HuH-7.5 (cell line): ENCODE results near the gene CSPG4.
A peak's percentile ranks its signal among the peaks of the same experiment; 100 is the strongest.
"Not testable (repeated sequence)": the region's sequence is repeated elsewhere in the genome, so short reads cannot be mapped to it uniquely, and the experiment has no call there.

Source experiments
- DNase-seq: peaks from one replicate; pipeline ENCODE4 v3.0.0; 2011; ENCODE audit warnings: low spot score

Gene CSPG4

DNA sequence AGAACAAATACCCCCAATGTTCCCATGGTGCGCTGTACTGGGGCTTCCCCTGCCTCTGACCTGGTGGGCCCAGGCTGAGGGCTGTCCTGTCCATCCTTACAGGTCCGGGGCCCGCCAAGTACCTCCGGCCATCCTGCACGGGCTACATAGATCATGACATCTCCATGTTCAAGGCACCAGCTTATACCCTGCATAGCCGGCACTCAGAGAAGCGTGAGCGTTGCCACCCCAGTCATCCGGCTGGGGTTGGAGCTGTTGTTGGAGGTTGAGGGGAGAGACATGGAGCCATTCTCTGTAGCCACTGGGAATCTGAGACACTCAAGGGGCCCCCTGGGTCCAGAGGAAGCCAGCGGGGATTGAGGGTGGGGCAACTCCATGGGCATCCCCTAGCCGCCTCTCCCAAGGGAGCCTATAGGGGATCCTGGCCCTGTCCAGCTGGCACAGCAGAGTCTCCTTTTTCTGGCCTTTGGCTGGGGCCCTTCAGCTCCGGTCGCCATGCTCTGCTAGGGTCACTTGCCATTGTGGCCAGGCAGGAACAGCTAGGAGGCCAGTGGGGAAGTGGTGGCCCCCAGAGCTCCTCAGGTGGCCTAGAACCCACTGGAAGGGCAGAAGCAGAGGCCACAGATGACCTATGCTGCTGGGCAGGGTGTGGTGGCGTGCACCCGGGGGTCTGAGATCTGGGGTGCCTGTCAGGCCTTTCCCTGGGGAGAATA, 12.5 kb upstream of the CSPG4 start:
- no peak for DNase-seq

DNA sequence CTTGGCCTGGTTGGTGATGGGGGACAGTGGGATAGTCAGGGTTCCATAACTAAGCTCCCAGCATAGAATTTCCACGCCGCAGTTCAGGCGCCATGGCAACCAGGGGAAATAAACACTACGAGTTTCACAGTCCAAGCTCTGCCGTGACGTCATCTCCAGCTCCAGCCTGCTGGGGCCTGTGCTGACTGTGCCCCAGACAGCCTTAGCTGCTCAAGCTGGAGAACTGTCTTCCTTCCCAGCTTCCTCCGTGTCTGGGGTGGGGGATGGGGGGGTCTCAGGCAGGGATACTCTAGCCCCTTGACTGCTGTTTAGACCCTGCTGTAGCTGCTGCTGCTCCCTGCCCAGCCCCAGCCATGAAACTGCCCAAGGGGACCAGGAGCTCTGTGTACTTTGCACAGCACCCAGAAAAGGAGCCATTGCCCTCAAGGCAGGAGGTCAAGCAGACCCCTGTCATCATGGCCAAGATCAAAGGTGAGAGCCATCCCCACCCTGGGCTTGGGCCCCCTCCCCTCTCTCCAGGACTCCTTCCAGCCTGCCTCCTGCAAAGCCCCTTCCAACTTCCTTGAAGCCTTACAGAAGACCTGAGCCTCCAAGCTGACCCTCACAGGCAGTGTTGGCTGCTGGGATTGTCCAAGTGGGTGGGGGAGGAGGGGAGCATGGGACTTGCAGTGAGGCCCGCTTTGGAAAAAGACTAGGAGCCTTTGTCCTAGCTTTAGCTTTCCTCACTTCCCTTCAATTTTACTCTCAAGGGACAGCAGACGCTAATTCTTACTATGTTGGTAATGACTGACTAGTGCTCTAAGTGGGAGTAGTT, 11.4 kb upstream of the CSPG4 start:
- DNase-seq, result peak; percentile 98

DNA sequence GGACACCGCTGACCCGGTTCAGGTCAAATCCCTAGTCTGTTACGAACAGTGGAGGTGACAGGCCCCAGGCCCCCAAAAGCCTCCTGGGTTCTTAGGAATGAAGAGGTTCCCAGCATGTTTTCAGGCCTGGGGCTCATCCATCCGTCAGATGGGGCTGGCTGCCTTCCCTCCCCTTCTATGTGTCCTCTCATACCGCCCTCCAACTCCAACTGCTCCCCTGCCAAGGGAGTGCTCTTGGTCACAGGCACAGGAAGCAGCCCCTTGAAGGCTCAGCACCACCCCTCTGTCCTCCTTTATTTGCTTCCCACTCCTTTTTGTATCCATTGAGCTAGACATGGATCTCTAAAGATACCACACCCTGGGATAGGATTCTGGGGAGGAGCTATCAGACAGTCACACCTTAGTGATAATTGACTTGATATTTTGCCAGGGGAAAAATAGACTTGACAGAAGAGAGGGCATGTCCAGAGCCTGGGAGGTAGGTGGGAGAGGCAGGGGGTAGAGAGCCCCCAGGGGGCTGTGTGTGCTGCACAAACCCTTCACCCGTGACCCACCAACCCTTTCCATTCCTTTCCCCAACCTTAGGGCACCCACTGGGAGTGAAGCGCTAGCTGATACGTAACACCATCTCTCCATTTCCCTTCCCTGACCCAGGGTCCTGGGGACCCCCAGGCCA, 10.7 kb upstream of the CSPG4 start:
- no peak for DNase-seq

DNA sequence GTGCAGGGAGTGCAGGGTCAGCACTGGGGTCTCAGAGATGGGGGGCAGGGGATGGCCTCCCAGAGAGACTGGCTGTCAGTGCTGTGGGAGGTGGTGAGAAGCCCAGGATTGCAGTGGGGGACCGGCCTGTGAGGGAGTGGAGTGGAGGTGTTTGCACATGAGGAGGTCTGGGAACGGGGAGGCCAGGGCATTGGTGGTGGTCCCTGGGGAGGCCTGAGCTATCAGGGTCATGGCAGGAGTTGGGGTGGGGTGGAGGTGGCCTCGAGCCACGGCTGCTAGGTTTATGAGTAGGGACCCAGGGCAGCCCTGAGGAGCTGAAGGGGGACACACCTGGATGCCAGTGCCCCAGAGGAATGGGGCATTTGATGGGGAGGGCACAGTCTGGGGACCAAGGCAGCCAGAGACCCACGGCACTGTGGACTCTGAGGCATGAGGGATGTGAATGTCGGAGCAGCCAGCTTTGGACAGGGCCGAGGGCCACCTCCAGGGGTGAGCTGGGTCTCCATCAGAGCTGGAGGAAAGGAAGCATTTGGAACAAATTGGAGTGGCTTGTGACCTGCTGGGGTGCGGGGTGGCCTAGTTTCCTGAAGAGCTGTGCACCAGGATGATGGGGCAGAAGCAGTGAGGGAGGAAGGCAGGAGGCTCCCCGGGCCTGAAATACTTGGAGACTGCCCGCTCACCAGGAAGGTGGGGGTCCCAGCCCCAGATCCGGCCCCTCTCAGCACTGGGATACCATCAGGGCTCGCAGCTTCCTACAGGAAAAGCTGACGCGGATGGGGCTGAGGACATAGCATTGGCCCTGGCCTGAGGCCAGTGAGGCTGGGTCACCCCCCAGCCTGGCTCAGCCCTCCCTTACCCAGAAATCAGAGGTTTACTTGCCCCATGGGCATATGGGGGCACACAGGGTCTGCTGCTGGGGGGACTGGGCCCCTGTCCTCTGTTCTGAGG, 9.5 kb upstream of the CSPG4 start:
- no peak for DNase-seq

DNA sequence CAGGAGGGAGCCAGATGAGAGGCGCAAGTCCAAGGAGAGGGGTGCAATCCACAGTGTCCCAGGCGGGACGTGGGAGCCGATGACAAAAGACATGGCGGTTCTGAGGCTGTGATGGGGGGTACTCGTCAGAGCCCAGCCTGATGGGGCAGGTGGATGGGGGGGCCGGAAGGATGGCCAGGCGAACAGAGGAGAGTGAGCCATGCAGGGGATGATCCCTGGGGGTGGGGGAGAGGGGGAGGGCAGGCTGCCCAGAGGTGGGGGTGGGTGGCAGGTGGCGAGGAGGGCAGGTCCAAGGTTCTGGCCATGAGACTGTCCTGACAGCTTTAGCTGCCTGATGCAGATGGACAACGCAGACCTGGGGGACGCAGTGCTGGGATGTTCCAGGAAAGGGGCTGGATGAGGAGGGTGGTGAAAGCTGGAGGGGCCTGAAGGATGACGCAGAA, 8.9 kb upstream of the CSPG4 start:
- DNase-seq, result no peak

DNA sequence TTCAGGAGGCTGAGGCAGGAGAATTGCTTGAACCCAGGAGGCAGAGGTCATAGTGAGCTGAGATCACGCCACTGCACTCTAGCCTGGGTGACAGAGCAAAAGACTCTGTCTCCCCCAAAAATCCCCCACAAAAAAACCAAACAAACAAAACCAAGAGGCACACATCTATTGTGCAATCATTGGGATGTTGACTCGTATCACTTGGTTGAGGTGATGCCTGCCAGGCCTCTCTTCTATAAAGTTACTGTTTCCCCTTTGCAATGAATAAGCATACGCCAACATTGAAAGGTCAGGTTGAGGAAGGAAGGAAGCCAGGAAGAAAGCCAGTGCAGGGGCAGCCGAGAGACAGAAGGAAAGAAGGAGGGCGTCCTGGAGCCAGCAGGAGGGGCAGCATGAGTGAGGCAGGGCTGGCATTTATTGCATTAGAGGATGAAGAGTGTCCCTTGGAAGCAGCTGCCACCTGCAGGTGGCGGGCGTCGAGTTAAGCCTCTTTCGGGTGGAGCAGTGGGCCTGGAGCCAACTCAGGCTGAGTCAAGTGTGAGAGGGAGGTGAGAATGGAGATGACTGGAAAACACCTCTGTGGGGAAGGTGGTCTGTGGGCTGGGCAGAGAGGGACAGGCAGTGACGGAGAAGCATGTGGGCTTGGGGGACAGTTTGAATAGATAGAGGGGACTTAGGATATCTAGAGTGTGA, 8.3 kb upstream of the CSPG4 start:
- no peak for DNase-seq

DNA sequence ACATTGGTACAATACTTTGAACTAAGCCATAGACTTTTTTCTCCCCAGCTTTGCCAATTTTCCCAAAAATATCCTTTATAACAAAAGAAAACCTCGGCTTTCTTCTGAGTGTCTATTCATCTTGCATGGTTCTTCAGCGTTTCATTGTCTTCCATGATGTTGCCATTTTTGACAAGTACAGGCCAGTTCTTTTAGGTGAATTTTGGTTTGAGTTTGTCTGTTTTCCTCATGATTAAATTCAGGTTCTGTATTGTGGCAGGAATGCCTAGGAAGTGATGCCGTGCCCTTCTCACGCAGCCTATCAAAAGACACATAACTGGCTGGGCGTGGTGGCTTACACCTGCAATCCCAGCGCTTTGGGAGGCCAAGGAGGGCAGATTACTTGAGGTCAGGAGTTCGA, 7.6 kb upstream of the CSPG4 start:
- DNase-seq, result no peak

DNA sequence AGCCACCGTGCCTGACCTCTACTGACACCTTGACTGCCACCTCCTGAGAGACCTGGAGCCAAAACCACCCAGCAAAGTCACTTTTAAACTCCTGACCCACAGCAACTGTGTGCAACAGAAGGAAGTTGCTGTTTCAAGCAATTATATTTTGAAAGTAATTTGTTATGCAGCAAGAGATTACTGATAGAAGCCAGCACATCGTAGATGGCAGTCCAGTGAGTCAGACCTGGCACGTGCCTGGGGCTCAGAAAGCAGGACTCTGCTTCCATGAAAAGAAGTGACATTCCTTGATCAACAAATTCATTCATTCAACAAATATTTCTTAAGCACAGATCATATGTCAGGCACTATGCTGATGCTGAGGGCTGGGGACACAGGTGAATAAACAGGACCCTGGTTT, 5.7 kb upstream of the CSPG4 start:
- no peak for DNase-seq

DNA sequence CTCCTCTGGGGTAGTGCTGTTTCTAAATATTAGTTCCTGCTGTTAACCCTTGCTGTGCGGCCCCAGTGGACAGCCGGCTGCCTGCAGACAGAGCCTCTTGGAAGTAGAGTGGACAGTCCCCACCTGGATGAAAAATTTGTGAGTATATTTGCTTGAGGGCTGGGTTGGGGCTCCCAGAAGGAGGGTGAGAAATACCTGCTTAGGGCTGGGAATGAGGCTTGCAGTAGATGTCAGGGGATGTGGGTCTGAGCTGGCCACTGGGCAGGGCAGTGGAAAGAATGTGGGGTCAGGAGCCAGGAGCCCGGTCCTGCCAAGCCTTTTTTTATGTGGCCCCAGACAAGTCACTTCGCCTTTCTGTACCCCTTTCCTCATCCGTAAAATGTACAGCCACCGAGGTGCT, 4.4 kb upstream of the CSPG4 start:
- DNase-seq, result not testable (repeated sequence)

DNA sequence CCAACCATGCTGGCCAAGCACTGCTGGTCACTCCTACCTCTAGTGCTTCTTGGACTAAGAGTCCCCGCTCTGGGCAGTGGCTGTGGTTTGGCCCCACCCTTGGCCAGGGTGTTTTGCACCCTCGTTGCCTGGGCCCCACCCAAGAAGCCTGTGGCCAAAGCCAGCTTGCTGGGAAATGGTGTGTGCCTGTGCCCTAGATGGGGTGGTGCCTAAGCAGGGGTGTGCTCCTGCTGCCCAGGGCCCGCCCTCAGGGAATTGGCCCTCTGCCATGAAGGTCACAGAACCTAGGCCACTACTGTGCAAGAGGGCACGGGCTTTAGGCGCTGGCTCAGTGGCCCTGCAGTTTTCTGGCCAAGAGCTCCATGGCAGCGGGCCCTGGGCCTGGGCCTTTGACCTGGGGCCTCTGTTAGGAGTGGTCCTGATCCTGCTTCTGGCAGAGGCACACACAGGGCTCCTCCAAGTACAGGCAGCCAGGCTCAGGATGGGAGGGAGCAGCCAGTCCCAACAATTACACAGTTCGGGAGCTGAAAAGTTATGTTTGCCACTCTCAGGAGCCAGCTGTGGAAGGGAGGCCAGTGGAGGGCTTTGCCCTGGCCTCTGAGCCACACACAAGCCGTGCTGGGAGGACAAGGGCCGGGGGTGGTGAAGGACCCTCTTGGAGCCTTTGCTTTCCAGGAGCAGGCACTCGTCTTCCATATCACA, 3.8 kb upstream of the CSPG4 start:
- DNase-seq, result not testable (repeated sequence)

DNA sequence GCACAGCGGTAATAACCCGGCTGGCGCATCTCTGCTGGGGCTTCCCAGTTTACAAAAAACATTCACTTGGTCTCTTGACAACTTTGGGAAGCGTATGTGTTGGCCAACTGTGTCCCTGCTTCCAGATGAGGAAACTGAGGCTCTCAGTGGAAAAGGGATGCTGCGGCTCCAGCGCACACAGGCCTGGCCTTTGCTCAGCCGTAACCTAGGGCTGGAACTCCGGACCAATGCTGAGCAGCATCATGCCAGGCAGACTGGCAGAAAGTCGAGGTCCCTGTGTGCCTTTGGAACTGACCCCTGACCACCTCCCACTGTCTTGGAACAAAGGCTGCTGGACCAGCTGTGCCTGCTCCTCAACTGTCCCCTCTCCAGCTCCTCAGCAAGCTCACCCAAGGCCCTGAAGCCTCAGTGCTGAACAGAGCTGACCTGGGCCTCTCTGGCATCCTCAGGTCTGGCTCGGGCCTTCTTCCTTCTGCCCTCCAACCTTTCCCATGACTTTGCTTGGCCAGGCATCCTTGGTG, 2.7 kb upstream of the CSPG4 start:
- not testable (repeated sequence) for DNase-seq

DNA sequence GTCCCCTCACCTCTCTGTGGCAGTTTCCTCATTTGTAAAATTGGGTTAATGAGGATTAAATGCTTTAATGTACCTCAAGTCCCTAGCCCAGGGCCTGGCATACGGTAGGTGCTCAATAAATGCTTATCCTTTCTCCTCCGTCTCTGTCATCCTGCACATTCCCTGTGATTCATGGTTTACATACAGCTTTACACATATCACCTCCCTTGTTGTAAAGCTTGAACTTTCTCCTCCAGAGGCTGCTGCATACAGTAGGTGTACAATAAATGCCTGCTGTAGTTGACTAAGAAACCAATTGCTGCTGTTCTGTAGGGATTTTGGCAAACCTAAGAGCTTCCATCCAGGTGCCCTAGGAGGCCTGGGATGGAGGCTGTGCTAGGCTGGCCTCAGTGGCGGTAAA, 1.5 kb upstream of the CSPG4 start:
- DNase-seq, result no peak

DNA sequence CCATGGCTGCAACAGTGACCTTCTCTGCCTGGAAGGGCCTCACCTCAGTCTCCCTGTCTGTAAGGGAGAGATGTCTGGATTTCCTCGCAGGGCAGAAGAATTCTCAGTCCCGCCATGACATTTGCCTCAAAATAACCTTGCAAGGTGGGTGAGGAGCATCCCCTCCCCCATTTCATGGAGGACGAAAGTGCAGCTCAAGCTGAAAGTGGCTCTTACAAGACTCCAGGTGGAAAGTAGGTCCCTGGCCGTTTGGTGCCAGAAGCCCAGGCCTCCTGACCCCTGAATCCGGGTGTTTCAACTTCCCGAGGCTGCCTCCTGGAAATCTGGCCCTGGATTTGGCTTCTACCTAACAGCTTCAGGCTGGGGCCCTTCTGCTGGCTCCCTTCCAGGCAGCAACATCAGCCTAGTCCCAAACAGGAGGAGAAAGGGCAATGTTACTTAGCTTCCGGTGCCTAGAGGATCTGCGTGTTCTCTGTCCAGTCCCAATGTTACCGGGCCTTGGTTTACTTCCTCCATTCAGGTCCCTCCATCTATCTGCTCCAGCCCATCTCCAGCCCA, 769 bp upstream of the CSPG4 start:
- no peak for DNase-seq

DNA sequence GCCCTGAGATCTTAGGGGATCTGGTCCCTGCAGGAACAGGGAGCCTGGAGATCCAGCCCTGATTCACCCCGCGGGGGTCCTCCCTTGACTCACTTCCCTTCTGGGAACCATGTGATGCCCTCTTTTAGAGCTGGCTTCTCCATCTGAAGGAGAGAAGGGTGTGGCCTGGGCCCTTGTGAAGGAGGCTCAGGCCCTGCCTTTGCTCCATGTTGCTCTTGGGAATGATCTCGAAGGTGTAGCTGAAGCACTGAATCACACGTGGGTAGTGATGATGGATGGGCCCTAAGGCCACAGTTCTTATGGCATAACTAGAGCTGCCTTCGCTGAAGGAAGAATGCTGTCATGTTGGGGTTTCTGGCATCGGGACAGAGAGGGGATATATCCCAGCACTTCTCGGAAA, 1.2 kb downstream of the CSPG4 start:
- DNase-seq, result not testable (repeated sequence)

DNA sequence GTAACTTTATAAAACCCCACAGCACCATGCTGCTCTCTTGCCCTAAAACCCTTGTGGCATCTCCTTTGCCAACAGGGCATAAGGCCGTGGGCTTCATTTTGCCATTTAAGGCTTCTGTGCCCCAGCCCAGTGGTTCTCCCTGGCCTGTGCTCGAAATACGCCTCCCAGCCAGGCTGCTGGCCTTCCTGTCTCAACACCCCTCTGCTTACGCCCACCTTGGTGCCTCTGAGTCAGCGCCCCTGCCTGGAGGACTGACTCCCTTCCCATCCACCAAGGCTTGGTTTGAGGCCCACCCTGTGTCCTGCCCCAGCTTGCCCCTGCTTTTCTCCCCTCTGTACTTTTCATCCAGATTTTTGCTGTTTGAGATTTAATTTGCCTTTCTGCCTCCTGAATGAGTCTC, 1.8 kb downstream of the CSPG4 start:
- not testable (repeated sequence) for DNase-seq

DNA sequence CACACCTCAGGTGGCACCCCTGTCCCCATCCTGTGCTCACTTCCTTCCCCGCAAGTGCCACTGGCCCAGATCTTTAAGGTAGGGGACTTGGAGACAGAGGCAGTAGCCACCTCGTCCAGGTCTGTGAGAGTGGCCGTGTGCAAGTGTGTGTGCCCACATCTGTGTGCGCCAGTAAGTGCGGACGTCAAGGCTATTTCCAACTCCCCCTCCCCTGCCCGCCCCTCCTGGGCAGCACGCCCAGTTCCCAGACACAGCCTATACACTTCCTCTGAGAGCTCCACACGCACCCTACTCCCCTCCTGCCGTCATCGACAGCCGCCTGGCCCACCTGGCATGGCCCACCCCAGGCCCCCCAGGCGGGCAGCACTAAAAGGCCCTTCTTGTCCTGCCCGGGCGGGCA, 3.2 kb downstream of the CSPG4 start:
- not testable (repeated sequence) for DNase-seq

DNA sequence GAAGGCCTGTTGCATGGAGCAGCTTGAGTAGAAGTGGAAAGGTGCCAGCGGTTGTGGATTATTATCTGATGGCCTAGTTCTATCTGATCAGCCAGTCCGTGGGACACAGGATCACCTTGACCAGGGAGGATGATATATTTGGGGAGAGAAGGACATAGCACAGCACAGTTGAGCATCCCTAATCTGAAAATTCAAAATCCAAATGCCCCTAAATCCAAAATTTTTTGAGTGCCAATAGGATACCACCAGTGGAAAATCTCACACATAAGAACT, 6.0 kb downstream of the CSPG4 start:
- DNase-seq, result no peak

DNA sequence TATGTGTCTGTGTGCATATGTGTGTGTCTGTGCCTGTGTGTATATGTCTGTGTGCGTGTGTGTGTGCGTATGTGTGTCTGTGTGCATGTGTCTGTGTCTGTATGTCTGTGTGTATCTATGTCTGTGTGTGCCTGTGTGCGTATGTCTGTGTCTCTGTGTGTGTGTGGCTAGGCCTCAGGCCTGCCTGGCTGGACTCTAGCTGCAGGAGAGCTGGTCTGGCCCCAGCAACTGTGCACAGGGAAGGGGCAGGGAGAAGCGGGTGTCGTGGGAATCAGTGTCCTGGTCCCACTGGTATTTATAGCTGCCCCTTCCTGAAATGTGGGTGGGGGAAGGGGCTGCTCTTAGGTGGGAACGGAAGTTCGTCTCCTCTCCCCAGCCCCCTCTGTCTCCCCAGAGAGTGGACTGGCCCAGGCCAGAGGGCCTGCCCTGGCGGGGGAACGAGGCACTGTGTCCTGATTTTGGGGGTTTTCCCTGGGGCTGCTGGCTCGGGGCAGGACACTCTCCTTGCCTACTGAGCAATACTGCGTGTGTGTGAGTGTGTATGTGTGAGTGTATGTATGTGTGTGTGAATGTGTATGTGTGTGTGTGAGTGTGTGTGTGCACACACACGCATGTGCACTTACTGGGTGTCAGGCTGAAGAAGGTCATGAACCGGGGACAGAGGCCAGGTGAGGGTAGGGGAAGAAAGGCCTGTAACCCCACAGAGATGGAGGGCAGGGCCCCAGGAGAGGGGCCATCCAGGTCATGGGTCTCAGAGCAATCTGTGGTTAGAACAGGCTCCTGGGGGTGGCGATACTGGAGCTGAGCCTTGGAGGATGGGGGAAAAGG, 6.6 kb downstream of the CSPG4 start:
- DNase-seq, result no peak

DNA sequence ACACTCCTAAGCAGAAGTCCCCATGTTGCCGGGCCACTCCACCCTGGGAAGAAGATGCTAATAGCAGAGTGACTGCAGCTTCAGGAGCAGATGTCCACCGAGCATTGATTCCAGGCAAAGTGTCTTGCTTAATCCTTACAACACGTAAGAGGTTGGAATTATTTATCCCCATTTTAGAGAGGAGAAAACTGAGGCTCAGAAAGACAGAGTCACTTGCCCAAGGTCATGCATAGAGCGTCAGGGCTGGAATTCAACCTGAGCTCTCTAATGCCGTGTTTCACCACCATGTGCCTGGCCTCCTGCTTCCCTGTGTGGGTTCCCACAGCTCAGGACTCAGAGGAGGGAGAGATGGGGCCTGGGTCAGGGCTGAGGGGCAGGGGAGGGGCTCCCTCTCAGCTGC, 7.3 kb downstream of the CSPG4 start:
- DNase-seq, result not testable (repeated sequence)
